Pancreas (tissue), 10 donors: ENCODE data around the gene HCRT. TPM values are rescaled to one million over a fixed set of nuclear protein-coding genes. Genes with fewer than 3 reads are reported as not detected.

ENCODE experiments used
- ATAC-seq, 4 donors: fragments of 200-7000 bp; cut with Tn5 transposase; one replicate each; pipeline versions ENCODE4 v1.8.0 to v1.9.1; 2020; ENCODE audit warnings: mild to moderate bottlenecking in 4 of 4, moderate library complexity in 4 of 4
- DNase-seq, 6 donors: peaks; one replicate each; pipeline ENCODE4 v3.0.0-alpha.2; 2020
- FAIRE-seq: peaks from 2 replicates; lab custom pipeline; 2012; peaks lifted over from hg19 to GRCh38; lab: Jason Lieb, UNC
- H3K27ac ChIP-seq, 4 donors: fragments of 200-600 bp; sonication (generic); 1 replicate in 3 of 4; 2 replicates in 1 of 4; pipeline versions ENCODE4 v1.5.0 to v1.8.0; 2020
- H3K27me3 ChIP-seq, 4 donors: fragments of 200-600 bp; one replicate each; pipeline ENCODE4 v1.8.0; 2021
- H3K36me3 ChIP-seq, 3 donors: fragments of 200-600 bp; sonication (generic) in 1 of 3; one replicate each; pipeline versions ENCODE4 v1.5.0 to v1.8.0; 2020 to 2021
- H3K4me1 ChIP-seq, 3 donors: fragments of 200-600 bp; one replicate each; pipeline ENCODE4 v1.8.0; 2021
- H3K4me3 ChIP-seq, 4 donors: fragments of 200-600 bp; sonication (generic) in 2 of 4; one replicate each; pipeline versions ENCODE4 v1.5.0 to v1.8.0; 2020 to 2021
- H3K9me3 ChIP-seq, 4 donors: fragments of 200-600 bp; one replicate each; pipeline ENCODE4 v1.8.0; 2021
- CTCF ChIP-seq, 4 donors: fragments of 200-600 bp; sonication (generic) in 3 of 4; IDR thresholded peaks; one replicate each; pipeline versions ENCODE4 v1.5.0 to v1.8.0; 2021; ENCODE audit warnings: antibody characterized with exemption in 4 of 4
- WGBS, 2 donors: extraction: QIAGEN DNeasy Blood & Tissue Kit; methylation state at CpG; one replicate each; pipeline ENCODE4 v1.1.7; 2013; 5-methylcytosine and 5-hydroxymethylcytosine counted together
- intact Hi-C, 3 donors: fragments of 100-400 bp; cut with DNase I; formaldehyde crosslinking; loops; one replicate each; pipeline versions ENCODE4 v1.11.1 to v1.14.2; 2022
- polyA plus RNA-seq, 2 donors: library from polyadenylated mRNA; stranded (reverse); fragments of 200-250 nt; gene quantifications; one replicate each; pipeline ENCODE4 v1.2.3, GENCODE V29; 2013
- total RNA-seq, 6 donors: library from RNA; stranded (reverse); fragmentation: NEBNext Ultra II Directional in 4 of 6; extraction: Animal tissue kit (Norgen Biotek cat#: 25700) in 4 of 6; gene quantifications; one replicate each; pipeline versions ENCODE4 v1.2.1 to v1.2.4, GENCODE V29; 2021 to 2023
- donor health status: healthy with polysubstance abuse.
- donor health status: DM: no; HTN: no; CAD: no; lungs with moderate emphysema.
- donor health status: DM: no; HTN: no; CAD: no.
- donor health status: control.
- donor health status: control.
- donor health status: Bipolar disorder and iron deficiency.
- donor health status: DM: yes; HTN: yes; CAD: no.
- donor health status: DM: no; HTN: no; CAD: no.
- donor health status: DM: no; HTN: no; CAD: no.
- donor health status: DM: yes; HTN: yes; CAD: no.

Gene HCRT
- total and polyA plus RNA-seq, 8 donors: not detected

- Histone ChIP-seq H3K36me3 (no peaks in the 10 kb centered on the region), H3K4me1 (peaks cover 0 to 7% (median 6%) of the 10 kb centered on the region in 3 donors), H3K27ac (no peak overlapping the region), H3K4me3 (peak overlapping the region in 3 of 4 donors; percentile 7 to 46 (median 26)), H3K27me3 (no peaks in the 10 kb centered on the region), H3K9me3 (no peaks in the 10 kb centered on the region)
- DNase-seq (peak in 1 of 6 donors; percentile 76), FAIRE-seq (no peak), ATAC-seq (no peak)
- WGBS, 2 donors: 2 to 4% methylated on average over 30 to 33 of the region's 33 CpGs
- intact Hi-C loops: no loop called here
- no peak for TF ChIP-seq CTCF (IDR thresholded peaks at IDR 0.05)
Observed at GRCh38 chr17:42180411-42180921, 4.8 kb downstream of the HCRT start.

- TF ChIP-seq CTCF (IDR thresholded peaks at IDR 0.05): no peak
Observed at GRCh38 chr17:42179911-42180410, 5.3 kb downstream of the HCRT start.

GRCh38 chr17:42179335-42179734, 5.9 kb downstream of the HCRT start:
- H3K27ac ChIP-seq: no peak overlapping the region
- no peak overlapping the region for H3K4me3 ChIP-seq
- peaks cover 0 to 7% (median 6%) of the 10 kb centered on the region in 3 donors for H3K4me1 ChIP-seq
- ATAC-seq (no peak), DNase-seq (no peak), FAIRE-seq (no peak)
- TF ChIP-seq CTCF (IDR thresholded peaks at IDR 0.05): no peak
- 10 to 15% methylated on average over 1 of the region's 1 CpG for WGBS, 2 donors
- H3K36me3 ChIP-seq: no peaks in the 10 kb centered on the region
- H3K27me3 ChIP-seq: no peaks in the 10 kb centered on the region
- no peaks in the 10 kb centered on the region for H3K9me3 ChIP-seq
- intact Hi-C loops: no loop called here

More at GRCh38 chr17:42179911-42180410, 5.3 kb downstream of the HCRT start:
- Histone ChIP-seq H3K27ac (no peak overlapping the region), H3K4me1 (peaks cover 0 to 7% (median 6%) of the 10 kb centered on the region in 3 donors), H3K4me3 (no peak overlapping the region), H3K36me3 (no peaks in the 10 kb centered on the region), H3K27me3 (no peaks in the 10 kb centered on the region), H3K9me3 (no peaks in the 10 kb centered on the region)
- intact Hi-C loops: no loop called here
- peak; percentile 21 to 53 (median 39) for ATAC-seq
- no peak for FAIRE-seq
- 17 to 21% methylated on average over 16 to 20 of the region's 20 CpGs for WGBS, 2 donors
- peak in 5 of 6 donors; percentile 47 to 81 (median 60) for DNase-seq

- WGBS, 2 donors: 20 to 24% methylated on average over 14 of the region's 14 CpGs
- Histone ChIP-seq H3K27me3 (no peaks in the 10 kb centered on the region), H3K36me3 (no peaks in the 10 kb centered on the region), H3K9me3 (no peaks in the 10 kb centered on the region), H3K4me1 (peaks cover 0 to 7% (median 6%) of the 10 kb centered on the region in 3 donors), H3K27ac (no peak overlapping the region), H3K4me3 (no peak overlapping the region)
- FAIRE-seq (no peak), ATAC-seq (no peak), DNase-seq (no peak)
- intact Hi-C loops: no loop called here
- no peak for TF ChIP-seq CTCF (IDR thresholded peaks at IDR 0.05)
Observed at GRCh38 chr17:42178817-42179216, 6.4 kb downstream of the HCRT start.

- H3K4me3 ChIP-seq: no peak overlapping the region
- no peak for FAIRE-seq
Observed at GRCh38 chr17:42177684-42178083, 7.6 kb downstream of the HCRT start.

More at GRCh38 chr17:42177684-42178083, 7.6 kb downstream of the HCRT start:
- Histone ChIP-seq H3K9me3 (no peaks in the 10 kb centered on the region), H3K4me1 (peaks cover 0 to 6% (median 3%) of the 10 kb centered on the region in 3 donors), H3K27me3 (no peaks in the 10 kb centered on the region), H3K27ac (no peak overlapping the region), H3K36me3 (no peaks in the 10 kb centered on the region)
- intact Hi-C loops: no loop called here
- WGBS, 2 donors: 72 to 81% methylated on average over 2 of the region's 2 CpGs
- no peak for DNase-seq
- no peak for TF ChIP-seq CTCF (IDR thresholded peaks at IDR 0.05)
- ATAC-seq: no peak
